Erythroblast (primary cell): ENCODE measurements around the gene CCT4.

Experiments used
- GATA1 ChIP-seq: IDR thresholded peaks from 2 replicates; pipeline ENCODE4 v1.6.1; 2011; ENCODE audit warnings: low read depth, mild to moderate bottlenecking, control low read depth, low read length, moderate library complexity
- POLR2A ChIP-seq: IDR thresholded peaks from 2 replicates; pipeline ENCODE4 v1.6.1; 2011; ENCODE audit warnings: mild to moderate bottlenecking, low read length

- no peak for TF ChIP-seq POLR2A
- no peak for TF ChIP-seq GATA1
These were observed 40.5 kb upstream of the CCT4 start for GRCh38 chr2:61928826-61929461.
